ENCODE results near the gene GLIS1. TPM values are rescaled to one million over a fixed set of nuclear protein-coding genes. Genes with fewer than 3 reads are reported as not detected.

Gene GLIS1
- polyA plus RNA-seq, 1 donor (not counting 4 experiments of a cell fraction or from before 2014, with no cell fraction given): not detected

DNA sequence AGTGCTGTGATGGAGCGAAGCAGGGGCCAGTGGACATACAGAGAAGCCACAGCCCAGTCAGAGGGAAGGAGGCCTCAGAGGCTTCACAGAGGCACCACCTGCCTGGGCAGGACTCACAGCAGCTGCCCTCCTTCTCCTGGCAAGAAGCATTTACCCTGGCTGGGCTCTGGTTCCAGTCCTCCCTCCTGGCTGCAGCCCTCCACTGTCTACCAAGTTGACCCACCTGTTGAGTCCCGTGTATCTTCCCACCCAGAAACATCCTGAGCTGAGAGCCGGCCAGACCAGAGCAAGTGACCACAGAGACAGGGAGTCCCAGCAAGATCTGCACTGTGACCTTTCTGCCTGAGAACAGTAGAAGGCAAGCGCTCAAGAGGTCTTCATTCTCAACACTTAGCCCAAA lies 49.7 kb downstream of the GLIS1 start:
- H3K36me3 ChIP-seq (ENCODE audit: control insufficient read depth in 2 of 2, extremely low read depth in 1 of 2, insufficient read depth in 2 of 2, low read length in 2 of 2): no peaks in the 10 kb centered on the region
- no peak for TF ChIP-seq CTCF (optimal IDR thresholded peaks at IDR 0.05 in 1 of 3, IDR thresholded peaks at IDR 0.05 in 1 of 3, conservative IDR thresholded peaks at IDR 0.05 in 1 of 3; ENCODE audit: extremely low read depth in 1 of 3, insufficient read depth in 2 of 3, low read length in 3 of 3)
- no peak for TF ChIP-seq EZH2 (IDR thresholded peaks at IDR 0.05; ENCODE audit: low read length)
- H3K4me3 ChIP-seq (ENCODE audit: control insufficient read depth in 2 of 3, extremely low read depth in 1 of 3, insufficient read depth in 2 of 3, low read depth in 1 of 3, low read length in 3 of 3): no peak overlapping the region
- H3K9ac ChIP-seq (ENCODE audit: control insufficient read depth, extremely low read depth, insufficient read depth, low read length): no peak overlapping the region
- no peaks in the 10 kb centered on the region for H3K79me2 ChIP-seq (ENCODE audit: control insufficient read depth, insufficient read depth, low read length)
- H3K9me1 ChIP-seq (ENCODE audit: control insufficient read depth, extremely low read depth, insufficient read depth, low read length): no peaks in the 10 kb centered on the region
- H3K27ac ChIP-seq (ENCODE audit: control insufficient read depth, insufficient read depth, low read length): no peak overlapping the region
- no peak overlapping the region for H2AFZ ChIP-seq (ENCODE audit: control insufficient read depth, low read length)
- no peaks in the 10 kb centered on the region for H4K20me1 ChIP-seq (ENCODE audit: control insufficient read depth, extremely low read depth, insufficient read depth, low read length)
- DNase-seq (ENCODE audit: low read depth, low spot score) (no peak), FAIRE-seq (no peak)
- peaks cover 55% of the 10 kb centered on the region for H3K27me3 ChIP-seq (ENCODE audit: control insufficient read depth, extremely low read depth, insufficient read depth, low read length)
- H3K4me1 ChIP-seq (ENCODE audit: control insufficient read depth, extremely low read depth, insufficient read depth, low read length): no peaks in the 10 kb centered on the region
- dilution Hi-C loops (cut with MboI; ENCODE audit: extremely low pct_ligation_motif_present, low sequenced_read_pairs): no loop called here
- no peaks in the 10 kb centered on the region for H3K9me3 ChIP-seq (ENCODE audit: control insufficient read depth, low read depth, low read length)
- H3K4me2 ChIP-seq (ENCODE audit: control insufficient read depth, extremely low read depth, insufficient read depth, low read depth, low read length): no peak overlapping the region

DNA sequence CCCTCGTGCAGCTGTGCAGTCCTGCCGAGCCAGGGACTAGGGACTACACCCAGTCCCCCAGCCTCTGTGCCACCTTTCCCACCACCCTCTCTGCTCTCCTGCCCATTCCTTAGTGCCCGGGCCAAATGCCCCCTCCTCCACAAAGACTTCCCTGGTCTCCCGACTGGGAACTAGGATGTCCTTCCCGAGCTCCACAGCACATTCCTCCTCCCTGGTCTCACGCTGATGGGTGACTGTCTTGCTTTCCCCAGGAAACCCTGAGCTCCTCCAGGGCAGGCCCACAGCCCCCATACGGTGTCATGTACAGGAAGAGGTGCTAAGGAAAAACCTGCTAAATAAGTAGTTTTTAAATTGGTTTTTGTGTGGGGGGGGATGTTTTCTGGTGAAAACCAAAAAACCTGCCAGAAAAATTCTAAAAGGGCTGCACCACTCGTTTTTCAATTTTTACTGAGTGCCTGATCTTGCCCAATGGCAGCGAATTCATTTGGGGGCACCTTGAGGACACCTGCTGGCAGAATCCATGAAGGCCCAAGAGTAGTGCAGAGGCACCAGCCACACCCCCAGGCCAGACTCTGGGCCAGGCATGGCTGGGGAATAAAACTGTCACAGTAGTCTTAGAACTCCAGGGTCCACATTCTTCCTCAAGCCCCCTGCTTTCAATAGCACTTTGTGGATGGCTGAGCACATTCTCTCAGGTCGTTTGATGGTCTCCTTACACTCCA lies 50.4 kb downstream of the GLIS1 start:
- H3K4me2 ChIP-seq (ENCODE audit: control insufficient read depth, extremely low read depth, insufficient read depth, low read depth, low read length): no peak overlapping the region
- H3K79me2 ChIP-seq (ENCODE audit: control insufficient read depth, insufficient read depth, low read length): no peaks in the 10 kb centered on the region
- TF ChIP-seq CTCF (optimal IDR thresholded peaks at IDR 0.05 in 1 of 3, IDR thresholded peaks at IDR 0.05 in 1 of 3, conservative IDR thresholded peaks at IDR 0.05 in 1 of 3; ENCODE audit: extremely low read depth in 1 of 3, insufficient read depth in 2 of 3, low read length in 3 of 3) (peak in 2 of 3 experiments; percentile 8 to 18), EZH2 (IDR thresholded peaks at IDR 0.05; ENCODE audit: low read length) (no peak)
- FAIRE-seq: no peak
- H3K9me3 ChIP-seq (ENCODE audit: control insufficient read depth, low read depth, low read length): no peaks in the 10 kb centered on the region
- no peaks in the 10 kb centered on the region for H3K36me3 ChIP-seq (ENCODE audit: control insufficient read depth in 2 of 2, extremely low read depth in 1 of 2, insufficient read depth in 2 of 2, low read length in 2 of 2)
- no peaks in the 10 kb centered on the region for H3K9me1 ChIP-seq (ENCODE audit: control insufficient read depth, extremely low read depth, insufficient read depth, low read length)
- H3K27ac ChIP-seq (ENCODE audit: control insufficient read depth, insufficient read depth, low read length): no peak overlapping the region
- H3K4me1 ChIP-seq (ENCODE audit: control insufficient read depth, extremely low read depth, insufficient read depth, low read length): no peaks in the 10 kb centered on the region
- H3K9ac ChIP-seq (ENCODE audit: control insufficient read depth, extremely low read depth, insufficient read depth, low read length): no peak overlapping the region
- H3K4me3 ChIP-seq (ENCODE audit: control insufficient read depth in 2 of 3, extremely low read depth in 1 of 3, insufficient read depth in 2 of 3, low read depth in 1 of 3, low read length in 3 of 3): no peak overlapping the region
- H2AFZ ChIP-seq (ENCODE audit: control insufficient read depth, low read length): no peak overlapping the region
- H4K20me1 ChIP-seq (ENCODE audit: control insufficient read depth, extremely low read depth, insufficient read depth, low read length): no peaks in the 10 kb centered on the region
- peaks cover 57% of the 10 kb centered on the region for H3K27me3 ChIP-seq (ENCODE audit: control insufficient read depth, extremely low read depth, insufficient read depth, low read length)
- no peak for DNase-seq (ENCODE audit: low read depth, low spot score)
- dilution Hi-C loops (cut with MboI; ENCODE audit: extremely low pct_ligation_motif_present, low sequenced_read_pairs): no loop called here

Data from keratinocyte (primary cell).